HepG2 (cell line): Measurements from ENCODE around the gene UBE2G2. TPM values are rescaled to one million over a fixed set of nuclear protein-coding genes. Genes with fewer than 3 reads are reported as not detected.

ENCODE experiments used
- CC2D1A ChIP-seq: sonication (generic); formaldehyde crosslinking; IDR thresholded peaks from 2 replicates; pipeline ENCODE4 v1.8.1; 2023; ENCODE audit warnings: mild to moderate bottlenecking, missing genetic modification reagents
- FOXP1 ChIP-seq, 2 experiments: fragments of 450-650 bp in 1 of 2; IDR thresholded peaks; 2 replicates each; pipeline ENCODE4 v1.6.1; 2017 to 2018; ENCODE audit warnings: antibody characterized with exemption in 1 of 2
- NCOA1 ChIP-seq: sonication (generic); formaldehyde crosslinking; IDR thresholded peaks from 2 replicates; pipeline ENCODE4 v1.9.0; 2021; ENCODE audit warnings: missing genetic modification reagents
- NFE2 ChIP-seq: sonication (generic); formaldehyde crosslinking; IDR thresholded peaks from 2 replicates; pipeline ENCODE4 v1.4.0; 2020; ENCODE audit warnings: missing genetic modification reagents
- PPARG ChIP-seq: conservative IDR thresholded peaks from 2 replicates; pipeline ENCODE4 v1.6.1; 2016; ENCODE audit warnings: missing biosample characterization, missing genetic modification reagents
- SPEN ChIP-seq: sonication (generic); formaldehyde crosslinking; IDR thresholded peaks from 2 replicates; pipeline ENCODE4 v1.5.1; 2020; ENCODE audit warnings: low read depth, mild to moderate bottlenecking, missing genetic modification reagents
- THAP11 ChIP-seq: IDR thresholded peaks from 2 replicates; pipeline ENCODE4 v1.6.1; 2016; ENCODE audit warnings: missing biosample characterization, missing genetic modification reagents
- ZBTB3 ChIP-seq: sonication (generic); formaldehyde crosslinking; IDR thresholded peaks from 2 replicates; pipeline ENCODE4 v1.4.0; 2020; ENCODE audit warnings: low read depth, mild to moderate bottlenecking, moderate library complexity, missing genetic modification reagents, borderline replicate concordance
- ZNF17 ChIP-seq: sonication (generic); formaldehyde crosslinking; IDR thresholded peaks from 2 replicates; pipeline ENCODE4 v1.5.0; 2020; ENCODE audit warnings: mild to moderate bottlenecking, missing genetic modification reagents
- ZNF33B ChIP-seq: sonication (generic); formaldehyde crosslinking; IDR thresholded peaks from 2 replicates; pipeline ENCODE4 v1.5.1; 2020; ENCODE audit warnings: mild to moderate bottlenecking, missing genetic modification reagents
- ZNF570 ChIP-seq: sonication (generic); formaldehyde crosslinking; IDR thresholded peaks from 2 replicates; pipeline ENCODE4 v1.4.0; 2020; ENCODE audit warnings: mild to moderate bottlenecking, missing genetic modification reagents, borderline replicate concordance
- ZNF619 ChIP-seq: sonication (generic); formaldehyde crosslinking; IDR thresholded peaks from 2 replicates; pipeline ENCODE4 v1.4.0; 2020; ENCODE audit warnings: mild to moderate bottlenecking, missing genetic modification reagents
- ZNF674 ChIP-seq: sonication (generic); formaldehyde crosslinking; IDR thresholded peaks from 2 replicates; pipeline ENCODE4 v1.5.0; 2020; ENCODE audit warnings: low read depth, mild to moderate bottlenecking, missing genetic modification reagents
- ZSCAN12 ChIP-seq: sonication (generic); formaldehyde crosslinking; IDR thresholded peaks from 2 replicates; pipeline ENCODE4 v1.9.0; 2021; ENCODE audit warnings: mild to moderate bottlenecking, missing genetic modification reagents
- ZSCAN29 ChIP-seq: sonication (generic); formaldehyde crosslinking; conservative IDR thresholded peaks from 2 replicates; pipeline ENCODE4 v1.4.0; 2020; ENCODE audit warnings: mild to moderate bottlenecking, missing genetic modification reagents
- polyA plus RNA-seq, 8 experiments: library from polyadenylated mRNA; depleted of rRNA in 3 of 8; stranded (reverse) in 7 of 8; unstranded in 1 of 8; fragments of >200 nt; fragmentation: Illumina TruSeq in 4 of 8; extraction: Trizol in 4 of 8; gene quantifications; 2 replicates each; pipeline versions ENCODE4 v1.2.1 to v1.2.3, GENCODE V29; 2011 to 2016; ENCODE audit warnings: low read depth in 4 of 8, missing spikeins in 1 of 8, mixed read lengths in 1 of 8; ENCODE audit not compliant: insufficient read depth in 1 of 8
- total RNA-seq, 5 experiments: library from RNA; depleted of rRNA; stranded (reverse); fragments of >200 nt; fragmentation: Illumina TruSeq; extraction: Trizol; gene quantifications; 2 replicates each; pipeline ENCODE4 v1.2.3, GENCODE V29; 2016; ENCODE audit warnings: low read depth in 1 of 5
- TF ChIP-seq, protein P1 (sequence below): sonication (generic); formaldehyde crosslinking; IDR thresholded peaks from 2 replicates; pipeline ENCODE4 v1.8.1; 2022; ENCODE audit warnings: low read depth, mild to moderate bottlenecking, missing genetic modification reagents
- TF ChIP-seq, protein P2 (sequence below): sonication (generic); formaldehyde crosslinking; conservative IDR thresholded peaks from 2 replicates; pipeline ENCODE4 v1.8.0; 2022; ENCODE audit warnings: low read depth, missing genetic modification reagents
- TF ChIP-seq, protein P3 (sequence below): sonication (generic); formaldehyde crosslinking; IDR thresholded peaks from 2 replicates; pipeline ENCODE4 v1.4.0; 2020; ENCODE audit warnings: low read depth, mild to moderate bottlenecking, missing genetic modification reagents
- TF ChIP-seq, protein P4 (sequence below): sonication (generic); formaldehyde crosslinking; conservative IDR thresholded peaks from 2 replicates; pipeline ENCODE4 v1.4.0; 2020; ENCODE audit warnings: missing genetic modification reagents

Gene UBE2G2
- total and polyA plus RNA-seq, 2 of the 13 experiments (the other 11 are each of a cell fraction or from before 2014, with no cell fraction given): 55.4 to 92.0 TPM

DNA sequence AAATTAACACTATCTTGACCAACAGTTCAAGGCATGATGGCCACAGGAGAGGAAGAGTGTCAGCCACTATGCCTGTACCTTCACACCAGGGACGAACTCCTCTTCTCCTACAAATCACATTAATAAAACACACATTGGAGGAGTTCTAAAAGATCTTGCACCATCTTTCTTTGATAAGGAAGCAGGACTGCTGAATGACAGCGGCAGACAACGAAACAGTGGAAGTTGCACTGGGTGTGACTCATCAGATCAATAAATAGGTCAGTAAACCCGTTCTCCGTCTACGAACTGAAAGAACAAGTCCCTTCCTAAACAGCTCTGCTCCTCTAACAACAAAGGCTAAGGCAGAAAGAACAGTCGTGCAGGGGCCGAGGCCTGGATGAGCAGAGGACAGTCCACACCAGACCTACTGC lies 23.1 kb downstream of the UBE2G2 start (continued):
- TF ChIP-seq NCOA1 (CRISPR knock-in tag) (no peak), THAP11 (no peak), ZNF619 (no peak), ZNF33B (CRISPR knock-in tag) (no peak), ZSCAN29 (CRISPR knock-in tag) (no peak), SPEN (CRISPR knock-in tag) (no peak), FOXP1 (IDR thresholded peaks at IDR 0.05) (no peak), FOXP1 (CRISPR knock-in tag; IDR thresholded peaks at IDR 0.05) (peak; percentile 29; the same call in 1 of the 2 replicates), NFE2 (CRISPR knock-in tag) (no peak), ZNF674 (no peak), ZNF570 (CRISPR knock-in tag) (no peak), PPARG (CRISPR knock-in tag) (0 out of 2 replicates have a peak, but pooled peaks have one; percentile 9), ZBTB3 (CRISPR knock-in tag) (no peak), ZNF17 (no peak), ZSCAN12 (CRISPR knock-in tag) (no peak), CC2D1A (CRISPR knock-in tag) (no peak)
- TF ChIP-seq, protein P1, sequence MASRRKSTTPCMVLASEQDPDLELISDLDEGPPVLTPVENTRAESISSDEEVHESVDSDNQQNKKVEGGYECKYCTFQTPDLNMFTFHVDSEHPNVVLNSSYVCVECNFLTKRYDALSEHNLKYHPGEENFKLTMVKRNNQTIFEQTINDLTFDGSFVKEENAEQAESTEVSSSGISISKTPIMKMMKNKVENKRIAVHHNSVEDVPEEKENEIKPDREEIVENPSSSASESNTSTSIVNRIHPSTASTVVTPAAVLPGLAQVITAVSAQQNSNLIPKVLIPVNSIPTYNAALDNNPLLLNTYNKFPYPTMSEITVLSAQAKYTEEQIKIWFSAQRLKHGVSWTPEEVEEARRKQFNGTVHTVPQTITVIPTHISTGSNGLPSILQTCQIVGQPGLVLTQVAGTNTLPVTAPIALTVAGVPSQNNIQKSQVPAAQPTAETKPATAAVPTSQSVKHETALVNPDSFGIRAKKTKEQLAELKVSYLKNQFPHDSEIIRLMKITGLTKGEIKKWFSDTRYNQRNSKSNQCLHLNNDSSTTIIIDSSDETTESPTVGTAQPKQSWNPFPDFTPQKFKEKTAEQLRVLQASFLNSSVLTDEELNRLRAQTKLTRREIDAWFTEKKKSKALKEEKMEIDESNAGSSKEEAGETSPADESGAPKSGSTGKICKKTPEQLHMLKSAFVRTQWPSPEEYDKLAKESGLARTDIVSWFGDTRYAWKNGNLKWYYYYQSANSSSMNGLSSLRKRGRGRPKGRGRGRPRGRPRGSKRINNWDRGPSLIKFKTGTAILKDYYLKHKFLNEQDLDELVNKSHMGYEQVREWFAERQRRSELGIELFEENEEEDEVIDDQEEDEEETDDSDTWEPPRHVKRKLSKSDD: no peak
- TF ChIP-seq, protein P2, sequence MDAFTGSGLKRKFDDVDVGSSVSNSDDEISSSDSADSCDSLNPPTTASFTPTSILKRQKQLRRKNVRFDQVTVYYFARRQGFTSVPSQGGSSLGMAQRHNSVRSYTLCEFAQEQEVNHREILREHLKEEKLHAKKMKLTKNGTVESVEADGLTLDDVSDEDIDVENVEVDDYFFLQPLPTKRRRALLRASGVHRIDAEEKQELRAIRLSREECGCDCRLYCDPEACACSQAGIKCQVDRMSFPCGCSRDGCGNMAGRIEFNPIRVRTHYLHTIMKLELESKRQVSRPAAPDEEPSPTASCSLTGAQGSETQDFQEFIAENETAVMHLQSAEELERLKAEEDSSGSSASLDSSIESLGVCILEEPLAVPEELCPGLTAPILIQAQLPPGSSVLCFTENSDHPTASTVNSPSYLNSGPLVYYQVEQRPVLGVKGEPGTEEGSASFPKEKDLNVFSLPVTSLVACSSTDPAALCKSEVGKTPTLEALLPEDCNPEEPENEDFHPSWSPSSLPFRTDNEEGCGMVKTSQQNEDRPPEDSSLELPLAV (CRISPR knock-in tag): no peak
- TF ChIP-seq, protein P3, sequence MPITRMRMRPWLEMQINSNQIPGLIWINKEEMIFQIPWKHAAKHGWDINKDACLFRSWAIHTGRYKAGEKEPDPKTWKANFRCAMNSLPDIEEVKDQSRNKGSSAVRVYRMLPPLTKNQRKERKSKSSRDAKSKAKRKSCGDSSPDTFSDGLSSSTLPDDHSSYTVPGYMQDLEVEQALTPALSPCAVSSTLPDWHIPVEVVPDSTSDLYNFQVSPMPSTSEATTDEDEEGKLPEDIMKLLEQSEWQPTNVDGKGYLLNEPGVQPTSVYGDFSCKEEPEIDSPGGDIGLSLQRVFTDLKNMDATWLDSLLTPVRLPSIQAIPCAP (CRISPR knock-in tag): no peak
- TF ChIP-seq, protein P4, sequence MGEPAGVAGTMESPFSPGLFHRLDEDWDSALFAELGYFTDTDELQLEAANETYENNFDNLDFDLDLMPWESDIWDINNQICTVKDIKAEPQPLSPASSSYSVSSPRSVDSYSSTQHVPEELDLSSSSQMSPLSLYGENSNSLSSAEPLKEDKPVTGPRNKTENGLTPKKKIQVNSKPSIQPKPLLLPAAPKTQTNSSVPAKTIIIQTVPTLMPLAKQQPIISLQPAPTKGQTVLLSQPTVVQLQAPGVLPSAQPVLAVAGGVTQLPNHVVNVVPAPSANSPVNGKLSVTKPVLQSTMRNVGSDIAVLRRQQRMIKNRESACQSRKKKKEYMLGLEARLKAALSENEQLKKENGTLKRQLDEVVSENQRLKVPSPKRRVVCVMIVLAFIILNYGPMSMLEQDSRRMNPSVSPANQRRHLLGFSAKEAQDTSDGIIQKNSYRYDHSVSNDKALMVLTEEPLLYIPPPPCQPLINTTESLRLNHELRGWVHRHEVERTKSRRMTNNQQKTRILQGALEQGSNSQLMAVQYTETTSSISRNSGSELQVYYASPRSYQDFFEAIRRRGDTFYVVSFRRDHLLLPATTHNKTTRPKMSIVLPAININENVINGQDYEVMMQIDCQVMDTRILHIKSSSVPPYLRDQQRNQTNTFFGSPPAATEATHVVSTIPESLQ (CRISPR knock-in tag): no peak
